Measurements from ENCODE around the gene JARID2. TPM values are rescaled to one million over a fixed set of nuclear protein-coding genes. Genes with fewer than 3 reads are reported as not detected.

Gene JARID2
- total and polyA plus RNA-seq, 3 donors from 2014 or later: 36.1 to 60.8 (median 53.7) TPM

- peaks cover 5% of the 10 kb centered on the region for H3K4me1 ChIP-seq
- DNase-seq: no peak
- H3K4me3 ChIP-seq: no peak overlapping the region
- H3K27me3 ChIP-seq: no peaks in the 10 kb centered on the region
- WGBS, 2 donors: 68 to 81% methylated on average over 7 to 9 of the region's 9 CpGs
- TF ChIP-seq POLR2A (IDR thresholded peaks at IDR 0.05): no peak
- no peak for TF ChIP-seq CTCF (IDR thresholded peaks at IDR 0.05)
- H3K36me3 ChIP-seq (ENCODE audit: low read depth, missing control alignments): no peaks in the 10 kb centered on the region
- intact Hi-C loops (cut with DNase I; ENCODE audit: low total_unique reads): no loop called here
- H3K27ac ChIP-seq: no peak overlapping the region
- no peaks in the 10 kb centered on the region for H3K9me3 ChIP-seq
Observed at GRCh38 chr6:15336900-15337560, 91.2 kb downstream of the JARID2 start.

- H3K27ac ChIP-seq: no peak overlapping the region
- no peaks in the 10 kb centered on the region for H3K27me3 ChIP-seq
- 68 to 73% methylated on average over 3 of the region's 3 CpGs for WGBS, 2 donors
- H3K4me1 ChIP-seq: peaks cover 5% of the 10 kb centered on the region
- H3K4me3 ChIP-seq: no peak overlapping the region
- intact Hi-C loops (cut with DNase I; ENCODE audit: low total_unique reads): no loop called here
- H3K9me3 ChIP-seq: no peaks in the 10 kb centered on the region
- H3K36me3 ChIP-seq (ENCODE audit: low read depth, missing control alignments): no peaks in the 10 kb centered on the region
- no peak for DNase-seq
- no peak for TF ChIP-seq POLR2A (IDR thresholded peaks at IDR 0.05)
- no peak for TF ChIP-seq CTCF (IDR thresholded peaks at IDR 0.05)
Observed at GRCh38 chr6:15337582-15337981, 91.7 kb downstream of the JARID2 start.

GRCh38 chr6:15338476-15338875 lies 92.6 kb downstream of the JARID2 start:
- Histone ChIP-seq H3K4me3 (no peak overlapping the region), H3K4me1 (peaks cover 5% of the 10 kb centered on the region), H3K27ac (no peak overlapping the region), H3K36me3 (ENCODE audit: low read depth, missing control alignments) (no peaks in the 10 kb centered on the region), H3K27me3 (no peaks in the 10 kb centered on the region), H3K9me3 (no peaks in the 10 kb centered on the region)
- intact Hi-C loops (cut with DNase I; ENCODE audit: low total_unique reads): no loop called here
- no peak for DNase-seq
- TF ChIP-seq CTCF (IDR thresholded peaks at IDR 0.05): no peak
- TF ChIP-seq POLR2A (IDR thresholded peaks at IDR 0.05): no peak
- 75 to 92% methylated on average over 1 of the region's 1 CpG for WGBS, 2 donors

- intact Hi-C loops (cut with DNase I; ENCODE audit: low total_unique reads): no loop called here
- 82 to 92% methylated on average over 4 of the region's 4 CpGs for WGBS, 2 donors
- TF ChIP-seq CTCF (IDR thresholded peaks at IDR 0.05): no peak
- TF ChIP-seq POLR2A (IDR thresholded peaks at IDR 0.05): no peak
Observed at GRCh38 chr6:15339081-15339480, 93.2 kb downstream of the JARID2 start.

GRCh38 chr6:15340105-15340601 lies 94.3 kb downstream of the JARID2 start:
- WGBS, 2 donors: 93% methylated on average over 3 of the region's 3 CpGs
- H3K4me1 ChIP-seq: peaks cover 5% of the 10 kb centered on the region
- H3K27ac ChIP-seq: no peak overlapping the region

More at GRCh38 chr6:15339081-15339480, 93.2 kb downstream of the JARID2 start:
- no peak for DNase-seq
- H3K9me3 ChIP-seq: no peaks in the 10 kb centered on the region
- H3K36me3 ChIP-seq (ENCODE audit: low read depth, missing control alignments): no peaks in the 10 kb centered on the region
- H3K4me3 ChIP-seq: no peak overlapping the region
- no peaks in the 10 kb centered on the region for H3K27me3 ChIP-seq
- H3K27ac ChIP-seq: no peak overlapping the region
- peaks cover 5% of the 10 kb centered on the region for H3K4me1 ChIP-seq

More at GRCh38 chr6:15340105-15340601, 94.3 kb downstream of the JARID2 start:
- DNase-seq: no peak
- no peaks in the 10 kb centered on the region for H3K9me3 ChIP-seq
- no peaks in the 10 kb centered on the region for H3K27me3 ChIP-seq
- no peaks in the 10 kb centered on the region for H3K36me3 ChIP-seq (ENCODE audit: low read depth, missing control alignments)
- intact Hi-C loops (cut with DNase I; ENCODE audit: low total_unique reads): no loop called here
- H3K4me3 ChIP-seq: no peak overlapping the region
- no peak for TF ChIP-seq POLR2A (IDR thresholded peaks at IDR 0.05)

All from testis (tissue), 3 donors.